Esophagus muscularis mucosa (tissue), 4 donors: ENCODE results near the gene PNPLA8.

Experiments used
- EP300 ChIP-seq: sonication (generic); formaldehyde crosslinking; IDR thresholded peaks from one replicate; pipeline ENCODE4 v1.6.1; 2017; ENCODE audit warnings: antibody characterized with exemption
- POLR2A ChIP-seq: fragments of 450-650 bp; IDR thresholded peaks from one replicate; pipeline ENCODE4 v1.6.1; 2017; ENCODE audit warnings: antibody characterized with exemption, moderate library complexity, mild to moderate bottlenecking, low read depth
- TF ChIP-seq, protein P1 (sequence below), 3 experiments: fragments of 200-600 bp in 2 of 3; fragments of 450-650 bp in 1 of 3; sonication (generic) in 2 of 3; IDR thresholded peaks; one replicate each; pipeline ENCODE4 v1.5.1; 2017 to 2019; ENCODE audit warnings: antibody characterized with exemption in 3 of 3, mild to moderate bottlenecking in 2 of 3, moderate library complexity in 1 of 3

DNA sequence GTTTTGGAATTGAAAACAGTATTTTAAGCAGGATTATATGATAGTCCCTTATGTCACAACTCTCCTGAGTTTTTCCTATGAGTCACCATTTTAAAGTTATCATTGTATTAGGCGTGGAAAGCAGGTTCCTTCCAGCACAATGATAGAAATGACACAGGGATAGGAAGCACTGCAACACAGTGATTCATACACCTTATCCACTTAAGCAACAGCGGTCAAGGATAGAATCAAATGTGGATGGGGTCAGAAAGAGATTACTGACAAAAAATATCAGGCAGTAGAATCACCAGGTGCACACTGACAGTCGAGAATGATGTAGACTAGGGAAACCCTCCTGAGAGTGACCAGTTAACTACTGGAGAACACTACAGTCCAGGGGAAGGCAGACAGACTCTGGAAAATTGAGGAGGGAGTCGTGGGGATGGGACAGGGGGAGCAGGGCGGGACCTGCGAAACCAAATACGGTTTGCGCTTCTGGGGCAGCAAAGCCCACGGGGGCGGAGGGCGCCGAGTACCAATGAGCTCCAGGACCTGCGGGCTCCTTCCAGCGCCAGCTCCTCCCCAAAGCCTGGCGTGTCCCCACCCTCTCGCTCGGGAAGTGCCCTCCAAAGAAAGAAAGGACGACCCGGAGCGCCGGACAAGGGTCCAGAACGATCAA, 479 bp downstream of the PNPLA8 start:
- TF ChIP-seq, protein P1, sequence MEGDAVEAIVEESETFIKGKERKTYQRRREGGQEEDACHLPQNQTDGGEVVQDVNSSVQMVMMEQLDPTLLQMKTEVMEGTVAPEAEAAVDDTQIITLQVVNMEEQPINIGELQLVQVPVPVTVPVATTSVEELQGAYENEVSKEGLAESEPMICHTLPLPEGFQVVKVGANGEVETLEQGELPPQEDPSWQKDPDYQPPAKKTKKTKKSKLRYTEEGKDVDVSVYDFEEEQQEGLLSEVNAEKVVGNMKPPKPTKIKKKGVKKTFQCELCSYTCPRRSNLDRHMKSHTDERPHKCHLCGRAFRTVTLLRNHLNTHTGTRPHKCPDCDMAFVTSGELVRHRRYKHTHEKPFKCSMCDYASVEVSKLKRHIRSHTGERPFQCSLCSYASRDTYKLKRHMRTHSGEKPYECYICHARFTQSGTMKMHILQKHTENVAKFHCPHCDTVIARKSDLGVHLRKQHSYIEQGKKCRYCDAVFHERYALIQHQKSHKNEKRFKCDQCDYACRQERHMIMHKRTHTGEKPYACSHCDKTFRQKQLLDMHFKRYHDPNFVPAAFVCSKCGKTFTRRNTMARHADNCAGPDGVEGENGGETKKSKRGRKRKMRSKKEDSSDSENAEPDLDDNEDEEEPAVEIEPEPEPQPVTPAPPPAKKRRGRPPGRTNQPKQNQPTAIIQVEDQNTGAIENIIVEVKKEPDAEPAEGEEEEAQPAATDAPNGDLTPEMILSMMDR (IDR thresholded peaks at IDR 0.05) = no peak
- TF ChIP-seq POLR2A = no peak
- TF ChIP-seq EP300 = no peak
